Measurements from ENCODE around the gene FAM131A. TPM values are rescaled to one million over a fixed set of nuclear protein-coding genes. Genes with fewer than 3 reads are reported as not detected.
A peak's percentile ranks its signal among the peaks of the same experiment; 100 is the strongest.

Gene FAM131A
- total and polyA plus RNA-seq, 7 donors: 12.6 to 36.7 (median 28.0) TPM

DNA sequence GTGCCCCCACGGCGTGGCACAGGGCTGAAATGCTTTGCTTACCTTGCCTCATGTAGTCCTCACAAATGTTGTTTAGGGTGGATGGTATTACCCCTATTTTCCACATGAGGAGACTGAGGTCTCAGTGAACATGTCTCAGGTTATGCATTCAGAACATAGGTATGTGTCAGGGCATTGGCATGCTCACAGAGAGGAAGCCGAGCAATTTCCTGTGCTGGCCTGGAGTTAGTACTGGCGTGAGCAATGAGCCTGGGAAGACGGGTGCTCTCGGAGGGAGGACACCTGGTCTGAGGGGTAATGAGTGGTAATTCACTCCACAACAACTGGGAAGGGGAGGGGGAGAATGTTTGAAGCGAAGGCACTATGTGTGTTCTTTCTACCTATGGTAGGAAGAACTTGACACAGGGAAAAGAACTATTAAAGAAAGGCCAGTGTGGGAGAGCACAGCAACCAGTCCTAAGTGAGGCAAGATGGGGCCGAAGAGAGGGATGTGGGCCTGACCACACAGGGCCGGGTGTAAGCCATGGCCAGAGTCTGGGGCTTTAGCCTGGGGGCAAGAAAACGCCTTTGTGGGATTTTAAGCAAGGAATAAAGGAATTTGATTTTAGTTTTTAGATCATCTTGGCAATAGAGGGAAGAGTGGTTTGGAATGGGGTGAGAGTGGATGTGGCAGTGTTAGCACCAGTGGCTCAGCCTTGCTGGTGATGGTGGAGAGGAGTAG, 4.9 kb upstream of the FAM131A start:
- peaks cover 43 to 78% (median 75%) of the 10 kb centered on the region in 4 donors for H3K36me3 ChIP-seq
- TF ChIP-seq, protein P1, sequence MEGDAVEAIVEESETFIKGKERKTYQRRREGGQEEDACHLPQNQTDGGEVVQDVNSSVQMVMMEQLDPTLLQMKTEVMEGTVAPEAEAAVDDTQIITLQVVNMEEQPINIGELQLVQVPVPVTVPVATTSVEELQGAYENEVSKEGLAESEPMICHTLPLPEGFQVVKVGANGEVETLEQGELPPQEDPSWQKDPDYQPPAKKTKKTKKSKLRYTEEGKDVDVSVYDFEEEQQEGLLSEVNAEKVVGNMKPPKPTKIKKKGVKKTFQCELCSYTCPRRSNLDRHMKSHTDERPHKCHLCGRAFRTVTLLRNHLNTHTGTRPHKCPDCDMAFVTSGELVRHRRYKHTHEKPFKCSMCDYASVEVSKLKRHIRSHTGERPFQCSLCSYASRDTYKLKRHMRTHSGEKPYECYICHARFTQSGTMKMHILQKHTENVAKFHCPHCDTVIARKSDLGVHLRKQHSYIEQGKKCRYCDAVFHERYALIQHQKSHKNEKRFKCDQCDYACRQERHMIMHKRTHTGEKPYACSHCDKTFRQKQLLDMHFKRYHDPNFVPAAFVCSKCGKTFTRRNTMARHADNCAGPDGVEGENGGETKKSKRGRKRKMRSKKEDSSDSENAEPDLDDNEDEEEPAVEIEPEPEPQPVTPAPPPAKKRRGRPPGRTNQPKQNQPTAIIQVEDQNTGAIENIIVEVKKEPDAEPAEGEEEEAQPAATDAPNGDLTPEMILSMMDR (IDR thresholded peaks at IDR 0.05): no peak
- TF ChIP-seq POLR2A (IDR thresholded peaks at IDR 0.05) (no peak), POLR2AphosphoS5 (IDR thresholded peaks at IDR 0.05) (peak in 1 of 4 donors; percentile 25), EP300 (IDR thresholded peaks at IDR 0.05) (no peak)
- peaks cover 3 to 25% (median 20%) of the 10 kb centered on the region in 4 donors for H3K4me1 ChIP-seq
- intact Hi-C loops (cut with DNase I): loop anchor here (10.0 kb wide), 1 partner anchor 698 kb away; the partner anchor contains the start of gene KLHL24
- 86 to 89% methylated on average over 10 of the region's 10 CpGs for WGBS, 2 donors
- H3K4me3 ChIP-seq: no peak overlapping the region
- H3K27me3 ChIP-seq: no peaks in the 10 kb centered on the region
- peak overlapping the region; percentile 17 to 100 (median 80) for H3K27ac ChIP-seq
- H3K9me3 ChIP-seq: no peaks in the 10 kb centered on the region
- no peak for DNase-seq

DNA sequence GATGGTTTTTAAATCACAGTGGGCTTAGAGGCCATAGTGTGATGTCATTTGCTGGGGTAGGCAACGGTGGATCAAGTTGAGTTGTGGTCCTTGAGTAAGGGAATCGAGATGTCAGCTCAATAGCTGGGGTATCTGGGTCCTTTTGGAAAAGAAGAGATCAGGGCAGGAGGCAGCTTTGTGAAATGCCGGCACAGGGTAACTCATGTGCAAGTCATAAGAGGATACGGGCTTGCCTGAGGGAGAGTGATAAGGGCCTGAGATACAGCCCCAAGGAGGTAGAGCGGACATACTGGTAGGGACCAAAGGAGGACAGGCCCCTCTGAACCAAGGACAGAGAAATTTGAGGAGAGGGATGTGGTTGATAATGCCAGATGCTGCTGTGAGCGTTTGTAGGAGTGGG, 4.2 kb upstream of the FAM131A start:
- WGBS, 2 donors: 84 to 90% methylated on average over 6 of the region's 6 CpGs
- no peak overlapping the region for H3K4me3 ChIP-seq
- H3K27ac ChIP-seq: peak overlapping the region in 3 of 4 donors; percentile 61 to 100 (median 99)
- no peak for DNase-seq
- no peaks in the 10 kb centered on the region for H3K9me3 ChIP-seq
- no peaks in the 10 kb centered on the region for H3K27me3 ChIP-seq
- H3K36me3 ChIP-seq: peaks cover 36 to 72% (median 69%) of the 10 kb centered on the region in 4 donors
- intact Hi-C loops (cut with DNase I): loop anchor here (10.0 kb wide), 1 partner anchor 698 kb away; the partner anchor contains the start of gene KLHL24
- no peak for TF ChIP-seq POLR2AphosphoS5 (IDR thresholded peaks at IDR 0.05)
- no peak for TF ChIP-seq EP300 (IDR thresholded peaks at IDR 0.05)
- TF ChIP-seq POLR2A (IDR thresholded peaks at IDR 0.05): no peak
- TF ChIP-seq, protein P1 (IDR thresholded peaks at IDR 0.05): no peak
- H3K4me1 ChIP-seq: peaks cover 3 to 32% (median 27%) of the 10 kb centered on the region in 4 donors

DNA sequence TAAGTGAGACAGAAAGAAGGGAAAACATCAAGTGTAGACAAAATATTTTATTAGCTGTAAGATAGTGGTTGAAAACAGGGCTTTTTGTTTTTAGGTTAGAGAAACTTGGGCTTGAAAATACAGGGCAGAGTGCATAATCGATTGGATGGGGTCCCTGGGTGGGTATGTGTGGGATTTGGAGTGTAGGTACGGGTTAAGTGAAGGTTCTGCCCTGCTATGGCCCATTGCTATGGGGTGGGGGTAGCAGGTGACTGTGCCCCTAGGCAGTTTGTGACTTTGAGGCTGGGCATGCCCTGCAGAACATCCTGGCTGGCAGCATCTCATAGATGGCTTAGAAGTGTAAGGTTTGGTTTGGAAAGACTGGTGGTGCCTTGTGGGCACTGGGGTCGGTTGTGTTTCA, 3.7 kb upstream of the FAM131A start:
- peaks cover 3 to 35% (median 32%) of the 10 kb centered on the region in 4 donors for H3K4me1 ChIP-seq
- TF ChIP-seq EP300 (IDR thresholded peaks at IDR 0.05) (no peak), POLR2AphosphoS5 (IDR thresholded peaks at IDR 0.05) (no peak), POLR2A (IDR thresholded peaks at IDR 0.05) (no peak)
- TF ChIP-seq, protein P1 (IDR thresholded peaks at IDR 0.05): no peak
- intact Hi-C loops (cut with DNase I): loop anchor here (10.0 kb wide), 1 partner anchor 699 kb away; the partner anchor contains the start of gene KLHL24
- H3K36me3 ChIP-seq: peaks cover 31 to 67% (median 64%) of the 10 kb centered on the region in 4 donors
- peak overlapping the region in 3 of 4 donors; percentile 61 to 100 (median 99) for H3K27ac ChIP-seq
- no peak overlapping the region for H3K4me3 ChIP-seq
- H3K9me3 ChIP-seq: no peaks in the 10 kb centered on the region
- WGBS, 2 donors: 83 to 89% methylated on average over 3 of the region's 3 CpGs
- no peak for DNase-seq
- H3K27me3 ChIP-seq: no peaks in the 10 kb centered on the region

DNA sequence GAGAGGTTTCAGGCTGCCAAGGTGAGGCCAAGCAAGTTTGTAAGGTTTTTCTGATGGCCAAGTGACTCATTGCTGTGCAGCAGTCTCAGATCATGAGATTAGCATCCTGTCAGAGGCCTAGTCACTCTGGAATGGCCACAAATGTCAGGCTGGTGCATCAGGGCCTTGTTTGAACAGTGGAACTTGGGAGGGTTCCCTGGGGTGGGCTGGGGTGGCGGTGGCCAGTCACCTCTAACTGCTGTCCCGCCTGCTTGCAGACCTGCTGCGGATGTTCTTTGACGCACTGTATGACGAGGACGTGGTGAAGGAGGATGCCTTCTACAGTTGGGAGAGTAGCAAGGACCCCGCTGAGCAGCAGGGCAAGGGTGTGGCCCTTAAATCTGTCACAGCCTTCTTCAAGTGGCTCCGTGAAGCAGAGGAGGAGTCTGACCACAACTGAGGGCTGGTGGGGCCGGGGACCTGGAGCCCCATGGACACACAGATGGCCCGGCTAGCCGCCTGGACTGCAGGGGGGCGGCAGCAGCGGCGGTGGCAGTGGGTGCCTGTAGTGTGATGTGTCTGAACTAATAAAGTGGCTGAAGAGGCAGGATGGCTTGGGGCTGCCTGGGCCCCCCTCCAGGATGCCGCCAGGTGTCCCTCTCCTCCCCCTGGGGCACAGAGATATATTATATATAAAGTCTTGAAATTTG, 2.8 kb upstream of the FAM131A start:
- H3K36me3 ChIP-seq: peaks cover 22 to 58% (median 54%) of the 10 kb centered on the region in 4 donors
- H3K27me3 ChIP-seq: no peaks in the 10 kb centered on the region

DNA sequence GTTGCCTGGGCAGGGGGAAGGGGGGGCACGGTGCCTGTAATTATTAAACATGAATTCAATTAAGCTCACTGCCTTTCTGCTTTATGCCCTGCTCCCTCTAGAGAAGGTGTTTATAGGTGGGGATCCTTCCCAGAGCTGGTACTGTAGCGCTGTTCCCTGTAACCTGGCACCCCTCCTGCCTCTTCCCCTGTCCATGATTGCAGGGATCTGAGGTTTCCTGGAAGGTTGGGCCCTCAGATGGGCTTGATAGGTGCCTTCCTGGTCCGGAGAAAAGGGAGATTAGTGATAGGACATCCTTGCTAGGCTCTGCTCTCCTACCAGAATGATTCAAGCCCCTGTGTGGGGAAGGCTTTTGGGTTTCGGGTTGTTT, 2.1 kb upstream of the FAM131A start:
- no peaks in the 10 kb centered on the region for H3K27me3 ChIP-seq
- no peak for DNase-seq
- peaks cover 3 to 48% (median 45%) of the 10 kb centered on the region in 4 donors for H3K4me1 ChIP-seq
- H3K27ac ChIP-seq: peak overlapping the region; percentile 95 to 100 (median 99)
- intact Hi-C loops (cut with DNase I): loop anchor here (1.0 to 10.0 kb wide), 2 partner anchors 15 to 700 kb away; partner anchors contain the start of gene KLHL24
- H3K4me3 ChIP-seq: peak overlapping the region in 3 of 4 donors; percentile 86 to 97 (median 87)
- TF ChIP-seq, protein P1 (IDR thresholded peaks at IDR 0.05): no peak
- H3K9me3 ChIP-seq: no peaks in the 10 kb centered on the region
- peaks cover 17 to 51% (median 48%) of the 10 kb centered on the region in 4 donors for H3K36me3 ChIP-seq
- WGBS, 2 donors: 36 to 51% methylated on average over 4 of the region's 4 CpGs

More for the DNA sequence above, 2.8 kb upstream of the FAM131A start:
- no peaks in the 10 kb centered on the region for H3K9me3 ChIP-seq
- TF ChIP-seq POLR2AphosphoS5 (IDR thresholded peaks at IDR 0.05): no peak
- intact Hi-C loops (cut with DNase I): loop anchor here (1.0 to 10.0 kb wide), 2 partner anchors 14 to 700 kb away; partner anchors contain the start of gene KLHL24
- no peak overlapping the region for H3K4me3 ChIP-seq
- peaks cover 3 to 45% (median 41%) of the 10 kb centered on the region in 4 donors for H3K4me1 ChIP-seq
- H3K27ac ChIP-seq: peak overlapping the region; percentile 95 to 100 (median 99)
- WGBS, 2 donors: 79 to 82% methylated on average over 15 of the region's 15 CpGs
- no peak for DNase-seq
